ENCODE results near the gene MVK. TPM values are rescaled to one million over a fixed set of nuclear protein-coding genes. Genes with fewer than 3 reads are reported as not detected.

Gene MVK
- polyA plus RNA-seq, 3 donors: 1.1 to 3.8 (median 1.6) TPM

DNA sequence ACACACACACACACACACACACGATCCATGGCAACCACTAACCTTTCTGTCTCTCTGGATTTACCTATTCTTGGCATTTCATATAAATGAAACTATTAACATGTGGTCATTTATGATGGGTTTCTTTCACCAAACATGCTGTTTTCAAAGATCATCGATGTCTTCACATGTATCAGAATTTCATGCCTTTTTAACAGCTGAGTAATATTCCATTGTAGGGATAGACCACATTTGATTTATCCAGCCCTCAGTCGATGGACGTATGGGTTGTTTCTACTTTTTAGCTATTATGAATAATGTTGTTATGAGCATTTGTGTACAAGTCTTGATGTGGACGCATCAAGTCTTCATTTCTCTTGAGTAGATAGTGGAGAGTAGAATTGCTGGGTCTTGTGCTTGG lies 56.5 kb downstream of the MVK start:
- WGBS (ENCODE audit: insufficient coverage): no CpG with 5 or more reads among the region's 5 CpGs
- Mint-ChIP-seq H3K27ac (no peak overlapping the region), H3K27me3 (ENCODE audit: low read depth in 3 of 3) (peaks cover 6 to 7% (median 6%) of the 10 kb centered on the region in 3 donors), H3K36me3 (no peaks in the 10 kb centered on the region), H3K4me1 (no peaks in the 10 kb centered on the region), H3K9me3 (peaks cover 0 to 9% (median 3%) of the 10 kb centered on the region in 7 donors), H3K4me3 (no peak overlapping the region)
- Histone ChIP-seq H3K4me1 (ENCODE audit: control insufficient read depth in 1 of 2, insufficient read depth in 2 of 2, low read length in 2 of 2) (no peaks in the 10 kb centered on the region), H3K36me3 (replicated peaks in 1 of 2; ENCODE audit: control insufficient read depth in 1 of 2, insufficient read depth in 2 of 2, low read length in 2 of 2) (no peaks in the 10 kb centered on the region), H3K9me3 (replicated peaks in 1 of 2; ENCODE audit: control insufficient read depth in 1 of 2, insufficient read depth in 1 of 2, low read length in 2 of 2) (peaks cover 0 to 4% of the 10 kb centered on the region in 2 donors), H2AFZ (ENCODE audit: insufficient read depth, low read depth, low read length, poor library complexity, severe bottlenecking) (no peak overlapping the region), H3K9ac (ENCODE audit: insufficient read depth, low read length, poor library complexity, severe bottlenecking) (no peak overlapping the region), H3K27me3 (ENCODE audit: control insufficient read depth in 2 of 2, insufficient read depth in 2 of 2, low read length in 2 of 2) (no peaks in the 10 kb centered on the region), H4K20me1 (ENCODE audit: insufficient read depth, low read length) (no peaks in the 10 kb centered on the region), H3K4me2 (replicated peaks; ENCODE audit: extremely low read depth, low read length, poor library complexity, severe bottlenecking) (no peak overlapping the region), H3K27ac (ENCODE audit: low read depth in 1 of 2, low read length in 2 of 2) (no peak overlapping the region), H3K4me3 (replicated peaks in 1 of 3; ENCODE audit: low read depth in 2 of 3, low read length in 3 of 3) (no peak overlapping the region), H3K79me2 (ENCODE audit: insufficient read depth, low read length) (no peaks in the 10 kb centered on the region)
- TF ChIP-seq, protein P1, sequence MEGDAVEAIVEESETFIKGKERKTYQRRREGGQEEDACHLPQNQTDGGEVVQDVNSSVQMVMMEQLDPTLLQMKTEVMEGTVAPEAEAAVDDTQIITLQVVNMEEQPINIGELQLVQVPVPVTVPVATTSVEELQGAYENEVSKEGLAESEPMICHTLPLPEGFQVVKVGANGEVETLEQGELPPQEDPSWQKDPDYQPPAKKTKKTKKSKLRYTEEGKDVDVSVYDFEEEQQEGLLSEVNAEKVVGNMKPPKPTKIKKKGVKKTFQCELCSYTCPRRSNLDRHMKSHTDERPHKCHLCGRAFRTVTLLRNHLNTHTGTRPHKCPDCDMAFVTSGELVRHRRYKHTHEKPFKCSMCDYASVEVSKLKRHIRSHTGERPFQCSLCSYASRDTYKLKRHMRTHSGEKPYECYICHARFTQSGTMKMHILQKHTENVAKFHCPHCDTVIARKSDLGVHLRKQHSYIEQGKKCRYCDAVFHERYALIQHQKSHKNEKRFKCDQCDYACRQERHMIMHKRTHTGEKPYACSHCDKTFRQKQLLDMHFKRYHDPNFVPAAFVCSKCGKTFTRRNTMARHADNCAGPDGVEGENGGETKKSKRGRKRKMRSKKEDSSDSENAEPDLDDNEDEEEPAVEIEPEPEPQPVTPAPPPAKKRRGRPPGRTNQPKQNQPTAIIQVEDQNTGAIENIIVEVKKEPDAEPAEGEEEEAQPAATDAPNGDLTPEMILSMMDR (IDR thresholded peaks at IDR 0.05): no peak
- intact Hi-C loops (cut with micrococcal nuclease): no loop called here
- no peak for DNase-seq

DNA sequence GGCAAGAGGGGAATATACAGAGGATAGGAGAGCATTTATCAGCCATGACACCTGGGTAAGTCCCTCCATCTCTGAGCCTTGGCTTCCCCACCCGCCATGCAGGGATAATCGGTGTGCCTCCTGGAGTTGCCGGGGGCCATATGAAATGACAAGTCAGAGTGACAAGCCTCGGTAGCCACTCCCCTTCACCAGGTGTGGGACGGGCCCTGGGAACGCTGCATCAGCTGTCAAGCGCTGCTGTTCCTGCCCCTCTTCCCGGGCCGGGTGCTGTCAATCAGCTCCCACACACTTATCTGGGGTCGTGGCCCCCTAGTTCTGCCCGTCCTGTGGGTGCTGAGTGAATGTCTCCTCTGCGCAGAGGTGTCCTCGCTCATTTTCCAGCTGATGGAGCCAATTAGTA lies 57.2 kb downstream of the MVK start:
- no peak overlapping the region for H3K9ac ChIP-seq (ENCODE audit: insufficient read depth, low read length, poor library complexity, severe bottlenecking)
- H3K4me1 ChIP-seq (ENCODE audit: control insufficient read depth in 1 of 2, insufficient read depth in 2 of 2, low read length in 2 of 2): no peaks in the 10 kb centered on the region
- no peaks in the 10 kb centered on the region for H4K20me1 ChIP-seq (ENCODE audit: insufficient read depth, low read length)
- TF ChIP-seq, protein P1 (IDR thresholded peaks at IDR 0.05): no peak
- Mint-ChIP-seq H3K27me3 (ENCODE audit: low read depth in 3 of 3) (peaks cover 5 to 6% (median 6%) of the 10 kb centered on the region in 3 donors), H3K4me1 (no peaks in the 10 kb centered on the region), H3K36me3 (no peaks in the 10 kb centered on the region), H3K27ac (peak overlapping the region in 1 of 7 donors; percentile 73), H3K4me3 (no peak overlapping the region), H3K9me3 (peaks cover 0 to 9% (median 3%) of the 10 kb centered on the region in 7 donors)
- peaks cover 0 to 4% of the 10 kb centered on the region in 2 donors for H3K9me3 ChIP-seq (replicated peaks in 1 of 2; ENCODE audit: control insufficient read depth in 1 of 2, insufficient read depth in 1 of 2, low read length in 2 of 2)
- no peak overlapping the region for H2AFZ ChIP-seq (ENCODE audit: insufficient read depth, low read depth, low read length, poor library complexity, severe bottlenecking)
- H3K4me3 ChIP-seq (replicated peaks in 1 of 3; ENCODE audit: low read depth in 2 of 3, low read length in 3 of 3): no peak overlapping the region
- no peak overlapping the region for H3K27ac ChIP-seq (ENCODE audit: low read depth in 1 of 2, low read length in 2 of 2)
- H3K79me2 ChIP-seq (ENCODE audit: insufficient read depth, low read length): no peaks in the 10 kb centered on the region
- no peaks in the 10 kb centered on the region for H3K36me3 ChIP-seq (replicated peaks in 1 of 2; ENCODE audit: control insufficient read depth in 1 of 2, insufficient read depth in 2 of 2, low read length in 2 of 2)
- 84% methylated on average over 3 of the region's 13 CpGs for WGBS (ENCODE audit: insufficient coverage)
- no peak for DNase-seq
- H3K27me3 ChIP-seq (ENCODE audit: control insufficient read depth in 2 of 2, insufficient read depth in 2 of 2, low read length in 2 of 2): no peaks in the 10 kb centered on the region
- intact Hi-C loops (cut with micrococcal nuclease): no loop called here
- no peak overlapping the region for H3K4me2 ChIP-seq (replicated peaks; ENCODE audit: extremely low read depth, low read length, poor library complexity, severe bottlenecking)

Measured in CD14-positive monocyte (primary cell).